Measurements from ENCODE around the gene LDB2. TPM values are rescaled to one million over a fixed set of nuclear protein-coding genes. Genes with fewer than 3 reads are reported as not detected.
"Not testable (repeated sequence)": the region's sequence is repeated elsewhere in the genome, so short reads cannot be mapped to it uniquely, and the experiment has no call there.

The LDB2 gene
- total and polyA plus RNA-seq, 2 of the 8 experiments (the other 6 are each of a cell fraction or from before 2014, with no cell fraction given) = 57.0 to 140 TPM

GRCh38 chr4:16629274-16629673, 269.2 kb downstream of the LDB2 start:
- H2BK120ac ChIP-seq (replicated peaks; ENCODE audit: low read depth, low read length); H2BK12ac ChIP-seq (ENCODE audit: low read depth, low read length); H2BK5ac ChIP-seq (ENCODE audit: low read depth, low read length); H3K23ac ChIP-seq (ENCODE audit: insufficient read length); H3K18ac ChIP-seq (ENCODE audit: extremely low read depth, low read length); H3K4ac ChIP-seq (replicated peaks; ENCODE audit: insufficient read length, low read depth, low read length); H3K23me2 ChIP-seq (ENCODE audit: low read depth, low read length); H3K4me2 ChIP-seq (ENCODE audit: insufficient read depth in 1 of 2, low read depth in 2 of 2, low read length in 2 of 2); H4K20me1 ChIP-seq (replicated peaks in 1 of 2; ENCODE audit: control insufficient read depth in 1 of 2, insufficient read depth in 2 of 2, low read length in 2 of 2); H3K79me2 ChIP-seq (ENCODE audit: control insufficient read depth in 1 of 2, insufficient read depth in 2 of 2, low read length in 2 of 2); H2AFZ ChIP-seq (ENCODE audit: low read length); H3K9me3 ChIP-seq (ENCODE audit: insufficient read depth in 2 of 2, low read depth in 1 of 2, low read length in 1 of 2); FAIRE-seq; H3K4me1 ChIP-seq (replicated peaks in 1 of 4; ENCODE audit: control insufficient read depth in 3 of 4, insufficient read depth in 4 of 4, low read length in 3 of 4); H2BK15ac ChIP-seq (ENCODE audit: low read length); H3K27me3 ChIP-seq (replicated peaks in 1 of 4; ENCODE audit: control insufficient read depth in 3 of 4, extremely low read depth in 1 of 4, insufficient read depth in 3 of 4, low read length in 3 of 4); H3K79me1 ChIP-seq (ENCODE audit: low read depth, low read length); H3K56ac ChIP-seq (replicated peaks; ENCODE audit: insufficient read length, low read depth, low read length); H3K4me3 ChIP-seq (ENCODE audit: extremely low read depth in 1 of 4, insufficient read depth in 2 of 4, low read depth in 3 of 4, low read length in 4 of 4); H3K27ac ChIP-seq (ENCODE audit: low read depth, low read length); H3K36me3 ChIP-seq (ENCODE audit: control insufficient read depth in 2 of 4, insufficient read depth in 4 of 4, low read length in 3 of 4); H2AK5ac ChIP-seq (ENCODE audit: low read depth, low read length); H4K91ac ChIP-seq (replicated peaks; ENCODE audit: insufficient read length, low read length); H2BK20ac ChIP-seq (ENCODE audit: low read length); H4K5ac ChIP-seq (ENCODE audit: insufficient read length, low read depth, low read length); H4K8ac ChIP-seq (ENCODE audit: extremely low read depth, insufficient read depth, low read length); H3K9ac ChIP-seq (replicated peaks in 1 of 4; ENCODE audit: extremely low read depth in 1 of 4, low read depth in 3 of 4, low read length in 3 of 4); H3K14ac ChIP-seq (ENCODE audit: insufficient read length); DNase-seq (ENCODE audit: low read depth in 1 of 2, low spot score in 2 of 2): not testable (repeated sequence)
- ChIA-PET CTCF (ENCODE audit: partially characterized antibody) (interaction anchor here (0.9 to 2.0 kb wide), 8 partner anchors 9 to 93 kb away, joined by 3 to 6 read pairs (median 4); no protein-coding TSS in a partner anchor), POLR2A (ENCODE audit: partially characterized antibody) (interaction anchor here (1.4 kb wide), 1 partner anchor 11 kb away, joined by 3 read pairs; no protein-coding TSS in a partner anchor)
- WGBS, 2 experiments (ENCODE audit: extremely low coverage in 1 of 2, insufficient coverage in 1 of 2, insufficient read length in 1 of 2, insufficient replicate concordance in 2 of 2, low coverage in 1 of 2, low lambda C conversion rate in 2 of 2, missing lambda C conversion rate in 1 of 2) = 86% methylated on average over 2 of the region's 2 CpGs; no CpG with 5 or more reads in 1 of the 2 experiments

GRCh38 chr4:16628835-16629234, 269.6 kb downstream of the LDB2 start:
- not testable (repeated sequence) for H2BK15ac ChIP-seq (ENCODE audit: low read length); H3K56ac ChIP-seq (replicated peaks; ENCODE audit: insufficient read length, low read depth, low read length); H4K20me1 ChIP-seq (replicated peaks in 1 of 2; ENCODE audit: control insufficient read depth in 1 of 2, insufficient read depth in 2 of 2, low read length in 2 of 2); H2AK5ac ChIP-seq (ENCODE audit: low read depth, low read length); H2BK120ac ChIP-seq (replicated peaks; ENCODE audit: low read depth, low read length); H4K91ac ChIP-seq (replicated peaks; ENCODE audit: insufficient read length, low read length); DNase-seq (ENCODE audit: low read depth in 1 of 2, low spot score in 2 of 2); H3K4me2 ChIP-seq (ENCODE audit: insufficient read depth in 1 of 2, low read depth in 2 of 2, low read length in 2 of 2); H3K27ac ChIP-seq (ENCODE audit: low read depth, low read length); H4K8ac ChIP-seq (ENCODE audit: extremely low read depth, insufficient read depth, low read length); H3K9me3 ChIP-seq (ENCODE audit: insufficient read depth in 2 of 2, low read depth in 1 of 2, low read length in 1 of 2); H3K4me3 ChIP-seq (ENCODE audit: extremely low read depth in 1 of 4, insufficient read depth in 2 of 4, low read depth in 3 of 4, low read length in 4 of 4); H3K27me3 ChIP-seq (replicated peaks in 1 of 4; ENCODE audit: control insufficient read depth in 3 of 4, extremely low read depth in 1 of 4, insufficient read depth in 3 of 4, low read length in 3 of 4); H3K36me3 ChIP-seq (ENCODE audit: control insufficient read depth in 2 of 4, insufficient read depth in 4 of 4, low read length in 3 of 4); FAIRE-seq; H3K23me2 ChIP-seq (ENCODE audit: low read depth, low read length); H2AFZ ChIP-seq (ENCODE audit: low read length); H4K5ac ChIP-seq (ENCODE audit: insufficient read length, low read depth, low read length); H3K79me1 ChIP-seq (ENCODE audit: low read depth, low read length); H3K4ac ChIP-seq (replicated peaks; ENCODE audit: insufficient read length, low read depth, low read length); H2BK20ac ChIP-seq (ENCODE audit: low read length); H3K23ac ChIP-seq (ENCODE audit: insufficient read length); H3K9ac ChIP-seq (replicated peaks in 1 of 4; ENCODE audit: extremely low read depth in 1 of 4, low read depth in 3 of 4, low read length in 3 of 4); H2BK5ac ChIP-seq (ENCODE audit: low read depth, low read length); H2BK12ac ChIP-seq (ENCODE audit: low read depth, low read length); H3K4me1 ChIP-seq (replicated peaks in 1 of 4; ENCODE audit: control insufficient read depth in 3 of 4, insufficient read depth in 4 of 4, low read length in 3 of 4); H3K14ac ChIP-seq (ENCODE audit: insufficient read length); H3K79me2 ChIP-seq (ENCODE audit: control insufficient read depth in 1 of 2, insufficient read depth in 2 of 2, low read length in 2 of 2); H3K18ac ChIP-seq (ENCODE audit: extremely low read depth, low read length)
- ChIA-PET CTCF (ENCODE audit: partially characterized antibody) (interaction anchor here (0.9 to 2.0 kb wide), 9 partner anchors 9 to 98 kb away, joined by 3 to 6 read pairs (median 3); no protein-coding TSS in a partner anchor), POLR2A (ENCODE audit: partially characterized antibody) (interaction anchor here (0.5 to 1.4 kb wide), 2 partner anchors 11 to 365 kb away, joined by 3 read pairs; no protein-coding TSS in a partner anchor)
- 89% methylated on average over 4 of the region's 4 CpGs; no CpG with 5 or more reads in 1 of the 2 experiments for WGBS, 2 experiments (ENCODE audit: extremely low coverage in 1 of 2, insufficient coverage in 1 of 2, insufficient read length in 1 of 2, insufficient replicate concordance in 2 of 2, low coverage in 1 of 2, low lambda C conversion rate in 2 of 2, missing lambda C conversion rate in 1 of 2)

All from H1 (cell line).